Left lung (tissue), 14 donors: ENCODE measurements around the gene SLC22A4. TPM values are rescaled to one million over a fixed set of nuclear protein-coding genes. Genes with fewer than 3 reads are reported as not detected.

ENCODE experiments used
- ATAC-seq: fragments of 200-7000 bp; cut with Tn5 transposase; one replicate; pipeline ENCODE4 v1.9.1; 2020; ENCODE audit warnings: moderate library complexity
- DNase-seq, 4 donors: peaks; one replicate each; pipeline ENCODE4 v3.0.0-alpha.2; 2013 to 2020
- H3K27ac ChIP-seq, 2 donors: fragments of 200-600 bp; sonication (generic) in 1 of 2; one replicate each; pipeline versions ENCODE4 v1.5.0 to v1.8.0; 2020 to 2021
- H3K27me3 ChIP-seq, 2 donors: fragments of 200-600 bp; sonication (generic) in 1 of 2; one replicate each; pipeline versions ENCODE4 v1.5.0 to v1.8.0; 2020 to 2021
- H3K36me3 ChIP-seq, 2 donors: fragments of 200-600 bp; sonication (generic) in 1 of 2; one replicate each; pipeline versions ENCODE4 v1.5.0 to v1.8.0; 2020 to 2021
- H3K4me1 ChIP-seq, 2 donors: fragments of 200-600 bp; one replicate each; pipeline ENCODE4 v1.8.0; 2021
- H3K4me3 ChIP-seq, 2 donors: fragments of 200-600 bp; sonication (generic) in 1 of 2; one replicate each; pipeline versions ENCODE4 v1.5.0 to v1.8.0; 2020 to 2021; ENCODE audit warnings: mild to moderate bottlenecking in 1 of 2
- H3K9me3 ChIP-seq, 2 donors: fragments of 200-600 bp; sonication (generic) in 1 of 2; one replicate each; pipeline versions ENCODE4 v1.5.0 to v1.8.0; 2020 to 2021
- CTCF ChIP-seq, 2 donors: fragments of 200-600 bp; sonication (generic) in 1 of 2; IDR thresholded peaks; one replicate each; pipeline versions ENCODE4 v1.5.0 to v1.8.0; 2021; ENCODE audit warnings: antibody characterized with exemption in 2 of 2
- intact Hi-C, 2 donors: fragments of 100-400 bp; cut with DNase I; formaldehyde crosslinking; loops; one replicate each; pipeline versions ENCODE4 v1.11.2 to v1.14.2; 2022
- long read RNA-seq, 12 donors: library from polyadenylated mRNA in 2 of 12; unstranded in 2 of 12; transcript quantifications; one replicate each; pipeline ENCODE4 v2.0.0 and lab custom pipeline, GENCODE V29; 2019 to 2026
- polyA plus RNA-seq, 6 donors: library from polyadenylated mRNA; unstranded; fragments of 120-200 nt; gene quantifications; one replicate each; pipeline ENCODE4 v1.2.1, GENCODE V29; 2013; ENCODE audit not compliant: insufficient read length in 6 of 6
- total RNA-seq, 2 donors: library from RNA; stranded (reverse); fragmentation: NEBNext Ultra II Directional; extraction: Animal tissue kit (Norgen Biotek cat#: 25700); gene quantifications; one replicate each; pipeline ENCODE4 v1.2.1, GENCODE V29; 2021
- donor health status: DM: no; HTN: yes; CAD: no.
- donor health status: DM: no; HTN: no; CAD: no.

The SLC22A4 gene
- total RNA-seq (10 to 100 TPM in 1 of 2 donors, 1 to 10 TPM in 1; 1.0 to 10.3 TPM), polyA plus RNA-seq (1 to 10 TPM; 2.4 to 4.9 (median 3.4) TPM)
- long read RNA-seq, donor 1, partial matches to known transcripts, result 0 of 3 reads
- long read RNA-seq, donor 1, other reads (novel, unspliced or antisense), result 0 of 3 reads
- long read RNA-seq, donor 2, partial matches to known transcripts, result 30 of 31 reads
- long read RNA-seq, donor 2, other reads (novel, unspliced or antisense), result 0 of 31 reads
- long read RNA-seq, donor 3, partial matches to known transcripts, result 6 of 6 reads
- long read RNA-seq, donor 3, other reads (novel, unspliced or antisense), result 0 of 6 reads
- long read RNA-seq, donor 4, result 0 reads
- long read RNA-seq, donor 5, partial matches to known transcripts, result 7 of 7 reads
- long read RNA-seq, donor 5, other reads (novel, unspliced or antisense), result 0 of 7 reads
- long read RNA-seq, donor 6, result 0 reads
- long read RNA-seq, donor 7, partial matches to known transcripts, result 15 of 15 reads
- long read RNA-seq, donor 7, other reads (novel, unspliced or antisense), result 0 of 15 reads
- long read RNA-seq, donor 8, partial matches to known transcripts, result 24 of 24 reads
- long read RNA-seq, donor 8, other reads (novel, unspliced or antisense), result 0 of 24 reads
- long read RNA-seq, donor 9, result 0 reads
- long read RNA-seq, donor 10, partial matches to known transcripts, result 0 of 4 reads
- long read RNA-seq, donor 10, other reads (novel, unspliced or antisense), result 3 of 4 reads
- long read RNA-seq, donor 11, partial matches to known transcripts, result 5 of 5 reads
- long read RNA-seq, donor 11, other reads (novel, unspliced or antisense), result 0 of 5 reads
- long read RNA-seq, donor 12, partial matches to known transcripts, result 0 of 1 reads
- long read RNA-seq, donor 12, other reads (novel, unspliced or antisense), result 0 of 1 reads

- DNase-seq, result peak in 3 of 4 donors; percentile 94 to 97 (median 96)
- TF ChIP-seq CTCF (IDR thresholded peaks at IDR 0.05), result no peak
- ATAC-seq, result peak; percentile 91
- no peaks in the 10 kb centered on the region for H3K36me3 ChIP-seq
- no peaks in the 10 kb centered on the region for H3K9me3 ChIP-seq
- H3K27me3 ChIP-seq, result no peaks in the 10 kb centered on the region
- H3K4me1 ChIP-seq, result peaks cover 6 to 53% of the 10 kb centered on the region in 2 donors
- peak within 1 kb of the TSS; percentile 68 to 78 for H3K4me3 ChIP-seq
- intact Hi-C loops, result no loop called here
- H3K27ac ChIP-seq, result peak within 1 kb of the TSS; percentile 97 to 98
Measured at GRCh38 chr5:132293992-132294727, at the start of gene SLC22A4. SLC22A4 (plus strand) TSS chr5:132294394; CDS start chr5:132294617, 223 bp downstream.

- Histone ChIP-seq H3K27ac (no peak overlapping the region), H3K9me3 (peaks cover 0 to 29% of the 10 kb centered on the region in 2 donors), H3K4me1 (no peaks in the 10 kb centered on the region), H3K27me3 (no peaks in the 10 kb centered on the region), H3K4me3 (no peak overlapping the region), H3K36me3 (no peaks in the 10 kb centered on the region)
- DNase-seq (no peak), ATAC-seq (no peak)
- intact Hi-C loops, result no loop called here
- no peak for TF ChIP-seq CTCF (IDR thresholded peaks at IDR 0.05)
Measured at GRCh38 chr5:132245593-132245992, 48.6 kb upstream of the SLC22A4 start.

GRCh38 chr5:132246806-132247205 is 47.4 kb upstream of the SLC22A4 start:
- H3K4me1 ChIP-seq, result no peaks in the 10 kb centered on the region
- DNase-seq, result no peak
- intact Hi-C loops, result no loop called here
- no peak overlapping the region for H3K27ac ChIP-seq
- H3K27me3 ChIP-seq, result no peaks in the 10 kb centered on the region
- ATAC-seq, result no peak
- no peak for TF ChIP-seq CTCF (IDR thresholded peaks at IDR 0.05)
- no peaks in the 10 kb centered on the region for H3K36me3 ChIP-seq
- H3K9me3 ChIP-seq, result peaks cover 0 to 23% of the 10 kb centered on the region in 2 donors
- no peak overlapping the region for H3K4me3 ChIP-seq

GRCh38 chr5:132250547-132250946 is 43.6 kb upstream of the SLC22A4 start:
- intact Hi-C loops, result no loop called here

More at GRCh38 chr5:132250547-132250946, 43.6 kb upstream of the SLC22A4 start:
- peaks cover 0 to 8% of the 10 kb centered on the region in 2 donors for H3K9me3 ChIP-seq
- H3K36me3 ChIP-seq, result no peaks in the 10 kb centered on the region
- DNase-seq (no peak), ATAC-seq (no peak)
- H3K27ac ChIP-seq, result no peak overlapping the region
- no peak overlapping the region for H3K4me3 ChIP-seq
- TF ChIP-seq CTCF (IDR thresholded peaks at IDR 0.05), result no peak
- no peaks in the 10 kb centered on the region for H3K27me3 ChIP-seq
- H3K4me1 ChIP-seq, result no peaks in the 10 kb centered on the region
